ENCODE data around the gene KCNG4.
A peak's percentile ranks its signal among the peaks of the same experiment; 100 is the strongest.

Gene KCNG4, protein sequence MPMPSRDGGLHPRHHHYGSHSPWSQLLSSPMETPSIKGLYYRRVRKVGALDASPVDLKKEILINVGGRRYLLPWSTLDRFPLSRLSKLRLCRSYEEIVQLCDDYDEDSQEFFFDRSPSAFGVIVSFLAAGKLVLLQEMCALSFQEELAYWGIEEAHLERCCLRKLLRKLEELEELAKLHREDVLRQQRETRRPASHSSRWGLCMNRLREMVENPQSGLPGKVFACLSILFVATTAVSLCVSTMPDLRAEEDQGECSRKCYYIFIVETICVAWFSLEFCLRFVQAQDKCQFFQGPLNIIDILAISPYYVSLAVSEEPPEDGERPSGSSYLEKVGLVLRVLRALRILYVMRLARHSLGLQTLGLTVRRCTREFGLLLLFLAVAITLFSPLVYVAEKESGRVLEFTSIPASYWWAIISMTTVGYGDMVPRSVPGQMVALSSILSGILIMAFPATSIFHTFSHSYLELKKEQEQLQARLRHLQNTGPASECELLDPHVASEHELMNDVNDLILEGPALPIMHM

DNA sequence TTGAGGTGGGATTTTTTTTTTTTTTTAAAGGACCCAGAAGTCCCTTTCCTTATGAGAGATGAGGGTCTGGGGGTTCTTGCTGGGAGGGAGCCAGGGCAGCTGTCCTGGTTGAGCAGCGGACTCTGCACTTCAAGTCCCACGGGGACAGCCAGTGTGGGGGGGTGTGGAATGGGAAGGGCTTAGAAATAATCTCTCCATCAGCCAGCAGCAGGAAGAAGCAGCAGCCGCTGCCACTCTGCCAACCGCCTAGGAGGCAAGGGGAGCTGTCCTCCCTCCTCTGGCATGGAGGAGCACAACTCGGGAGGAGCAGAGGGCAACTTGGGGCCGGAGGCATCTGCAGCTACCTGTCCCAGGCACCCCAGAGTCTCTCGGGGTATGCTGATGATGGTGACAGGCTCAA, at the start of gene KCNG4:
Gene KCNG4 (minus strand): TSS at position 104 of the 400 bp plus-strand sequence. CDS start 2,527 bp downstream, outside the sequence.
- DNase-seq, result peak; percentile 48

DNA sequence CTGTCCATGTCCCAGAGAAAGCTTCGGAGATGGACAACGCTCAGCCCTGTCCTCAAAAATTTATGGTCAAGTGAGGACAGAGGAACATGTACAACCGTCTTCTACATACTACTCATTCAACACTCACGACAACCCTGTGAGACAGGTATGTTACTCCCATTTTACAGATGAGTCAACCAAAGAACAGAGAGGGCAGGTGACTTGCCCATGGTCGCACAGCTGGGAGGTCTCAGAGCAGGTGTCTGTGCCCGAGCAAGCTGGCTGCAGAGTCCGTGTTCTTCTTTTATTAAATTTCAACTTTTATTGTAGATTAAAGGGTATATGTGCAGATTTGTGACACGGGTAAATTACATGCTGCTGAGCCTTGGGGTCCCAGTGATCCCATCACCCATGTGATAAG, 49.1 kb upstream of the KCNG4 start:
- no peak for DNase-seq

DNA sequence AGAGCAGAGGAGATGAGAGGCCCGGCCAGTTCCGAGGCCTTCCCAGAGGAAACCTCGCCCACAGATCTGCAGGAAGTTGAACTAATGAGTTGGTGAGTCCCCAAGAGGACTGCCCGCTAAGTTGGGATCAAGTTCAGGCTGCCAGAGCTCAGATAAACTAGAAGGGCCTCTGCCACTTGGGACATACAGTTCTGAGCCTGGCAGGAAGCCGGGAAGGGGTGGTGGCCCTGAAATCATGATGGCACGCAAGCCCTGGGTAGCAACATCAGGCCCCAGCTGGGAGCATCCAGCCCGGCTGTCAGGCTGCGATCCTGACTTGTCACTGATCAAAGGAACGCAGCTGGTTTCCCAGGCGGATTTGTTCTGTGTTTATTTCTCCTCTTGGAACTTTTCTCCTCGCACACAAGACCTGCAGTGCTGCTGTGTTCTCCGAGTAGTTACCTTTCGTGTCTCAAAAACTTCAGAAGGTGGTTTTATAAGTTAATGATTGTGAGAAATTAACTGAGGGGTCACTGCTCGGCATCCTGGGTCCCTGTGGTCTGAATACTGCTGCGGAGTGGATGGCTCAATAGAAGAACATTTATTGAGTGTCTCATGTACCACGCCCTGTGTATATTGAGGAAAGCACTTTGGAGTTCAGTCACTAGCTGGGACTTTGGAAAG, 46.9 kb upstream of the KCNG4 start:
- peak; percentile 71 for DNase-seq

DNA sequence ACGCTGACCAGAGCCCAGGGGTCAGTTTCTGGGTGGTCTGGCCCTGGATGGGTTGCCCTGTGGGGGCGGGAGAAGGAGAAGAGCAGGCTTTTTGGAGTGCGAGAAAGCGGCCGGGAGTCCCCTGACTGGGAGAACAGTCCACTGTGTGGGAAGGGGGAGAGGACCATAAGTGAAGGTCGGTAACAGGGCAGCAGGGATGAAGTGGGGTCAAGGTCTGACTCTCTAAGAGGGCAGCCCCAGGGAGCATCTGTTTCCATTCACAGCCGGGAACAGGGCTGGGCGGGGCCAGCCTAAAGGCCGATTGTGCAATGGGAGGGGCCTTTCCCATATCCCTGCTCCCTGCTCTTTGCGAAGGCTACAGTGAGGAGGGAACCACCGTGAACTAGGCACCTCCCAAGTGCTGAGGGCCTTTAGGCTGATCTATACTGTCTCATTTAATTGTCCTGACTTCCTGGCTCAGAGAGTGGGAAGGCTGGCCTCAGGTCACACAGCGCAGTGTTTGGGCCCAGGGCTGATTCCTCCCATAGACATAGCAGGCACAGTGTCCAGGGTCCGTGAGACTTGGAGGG, 44.4 kb upstream of the KCNG4 start:
- peak; percentile 64 for DNase-seq

DNA sequence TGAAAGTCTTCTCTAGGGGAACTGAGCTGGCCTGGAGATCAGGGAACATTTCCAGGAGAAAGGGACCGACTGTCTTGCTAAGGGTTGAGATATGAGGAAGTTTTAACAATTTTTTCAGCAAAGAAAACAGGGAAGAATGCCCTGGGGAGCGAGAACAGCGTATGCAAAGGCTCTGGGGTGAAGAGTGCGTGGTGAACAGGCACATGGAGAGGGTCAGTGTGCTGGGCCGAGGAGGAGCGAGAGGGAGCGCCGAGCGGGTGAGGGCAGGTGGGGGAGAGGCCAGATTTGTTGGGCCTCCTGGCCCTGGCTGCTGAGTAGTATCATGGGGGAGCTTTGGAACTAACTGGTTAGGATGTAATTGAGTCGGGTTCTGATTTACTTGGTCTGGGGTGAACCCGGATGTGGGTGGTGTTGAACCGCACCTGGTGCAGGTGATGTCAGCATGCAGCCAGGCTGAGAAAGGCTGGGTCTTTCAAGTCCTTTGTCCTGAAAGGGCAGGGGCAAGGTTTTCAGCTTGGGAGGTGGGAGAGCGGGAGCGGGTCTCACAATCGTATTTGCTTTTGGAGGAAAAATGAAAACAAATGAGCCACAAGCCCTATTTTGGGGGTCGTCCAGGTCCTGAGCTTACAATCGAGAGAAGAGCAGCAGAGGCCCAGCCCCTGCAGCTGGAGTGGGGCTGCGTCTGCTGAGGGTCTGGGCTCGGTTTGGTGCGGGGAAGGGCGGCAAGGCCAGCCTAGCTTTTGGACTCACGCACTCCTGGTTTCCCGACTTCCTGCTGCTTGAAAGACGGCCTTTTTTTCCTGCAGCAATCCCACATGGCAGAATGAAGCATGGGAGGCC, 43.7 kb upstream of the KCNG4 start:
- no peak for DNase-seq

DNA sequence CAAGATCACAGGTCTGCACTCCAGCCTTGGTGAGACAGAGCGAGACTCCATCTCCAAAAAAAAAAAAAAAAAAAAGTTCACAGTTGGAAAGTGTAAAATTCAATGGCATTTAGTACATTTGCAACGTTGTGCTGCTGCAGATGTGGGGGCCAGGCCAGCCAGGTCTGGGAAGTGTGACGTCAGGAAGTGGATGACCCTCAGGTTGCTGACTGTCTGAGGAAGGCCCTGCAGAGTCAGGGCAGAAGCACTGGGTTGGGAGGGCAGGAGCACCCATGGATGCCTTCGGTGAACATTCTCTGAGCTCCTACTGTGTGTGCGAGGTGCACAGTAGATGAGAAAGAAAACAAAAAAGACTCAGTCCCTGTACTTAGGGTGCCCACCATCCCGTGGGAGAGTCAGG, 42.7 kb upstream of the KCNG4 start:
- no peak for DNase-seq

DNA sequence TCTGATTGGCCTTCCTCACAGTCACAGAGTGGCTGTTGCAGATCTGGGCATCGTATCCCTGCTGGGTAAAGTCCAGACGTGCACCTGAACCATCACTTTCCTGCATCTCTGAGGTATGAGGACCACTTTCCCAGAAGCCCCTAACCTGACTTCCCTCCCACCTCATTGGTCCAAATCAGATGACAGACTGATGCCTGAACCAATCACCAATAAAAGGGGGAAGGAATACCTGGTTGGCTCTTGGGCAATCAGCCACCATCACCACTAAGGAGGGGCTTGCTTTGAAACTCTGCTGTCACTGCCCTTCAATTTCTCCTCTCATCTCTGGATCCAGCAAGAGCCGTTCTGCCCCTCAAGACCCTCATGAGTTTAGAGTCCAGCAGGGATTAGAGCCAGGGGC, 41.3 kb upstream of the KCNG4 start:
- no peak for DNase-seq

DNA sequence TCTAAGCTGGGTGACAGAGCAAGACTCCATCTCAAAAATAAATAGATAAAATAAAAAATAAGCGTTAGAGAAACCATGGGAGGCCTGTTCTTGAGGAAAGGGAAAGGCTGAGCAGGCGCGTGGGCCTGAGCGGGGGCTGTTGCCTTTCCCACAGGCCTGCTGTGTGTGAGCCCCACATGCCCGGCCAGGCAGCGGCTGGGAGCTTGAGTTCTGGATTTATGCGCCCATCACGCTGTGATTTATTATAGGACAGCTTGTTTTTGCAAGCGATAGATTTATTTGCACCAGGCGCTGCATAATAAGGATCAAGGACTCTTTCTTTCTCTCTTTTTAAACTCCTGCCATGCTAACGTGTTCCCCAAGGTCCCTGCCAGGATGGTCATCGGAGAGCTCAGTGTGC, 40.1 kb upstream of the KCNG4 start:
- DNase-seq, result no peak

DNA sequence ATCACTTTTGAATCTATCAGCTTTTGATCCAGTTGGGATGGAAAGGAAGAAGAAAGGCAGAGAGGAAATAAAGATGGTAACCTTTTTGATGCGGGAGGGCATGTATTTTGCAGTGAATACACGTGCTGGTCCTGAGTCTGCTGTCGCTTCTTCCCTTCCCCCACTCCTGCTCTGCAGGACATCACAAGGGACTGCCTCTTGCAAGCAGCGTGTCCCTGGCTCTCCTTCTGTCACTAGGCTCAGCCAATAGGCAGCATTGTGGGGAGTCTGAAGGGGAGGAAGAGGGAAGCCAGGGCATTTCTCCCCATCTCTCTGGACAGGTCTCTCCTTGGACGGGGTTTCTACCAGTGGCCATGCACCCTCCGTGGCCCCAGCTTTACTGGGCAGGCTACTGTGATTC, 39.2 kb upstream of the KCNG4 start:
- no peak for DNase-seq

DNA sequence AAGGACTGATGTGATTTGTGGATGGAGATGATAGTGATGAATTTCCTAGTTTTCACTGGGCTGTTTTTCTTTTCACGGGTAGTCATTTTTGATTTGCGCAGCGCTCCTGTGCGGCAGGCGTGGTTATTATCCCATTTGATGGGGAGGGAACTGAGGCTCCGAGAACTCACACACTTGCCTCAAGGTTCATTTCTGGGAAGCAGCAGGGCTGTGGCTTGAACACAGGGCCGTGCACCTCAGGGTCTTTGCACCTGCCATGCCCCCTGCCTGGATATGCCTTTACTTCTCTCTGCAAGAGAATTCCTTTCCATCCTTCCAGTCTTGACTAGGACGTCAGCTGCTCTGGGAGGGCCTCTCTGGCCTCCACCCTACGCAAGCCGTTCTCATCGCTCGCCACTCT, 38.5 kb upstream of the KCNG4 start:
- DNase-seq, result no peak

DNA sequence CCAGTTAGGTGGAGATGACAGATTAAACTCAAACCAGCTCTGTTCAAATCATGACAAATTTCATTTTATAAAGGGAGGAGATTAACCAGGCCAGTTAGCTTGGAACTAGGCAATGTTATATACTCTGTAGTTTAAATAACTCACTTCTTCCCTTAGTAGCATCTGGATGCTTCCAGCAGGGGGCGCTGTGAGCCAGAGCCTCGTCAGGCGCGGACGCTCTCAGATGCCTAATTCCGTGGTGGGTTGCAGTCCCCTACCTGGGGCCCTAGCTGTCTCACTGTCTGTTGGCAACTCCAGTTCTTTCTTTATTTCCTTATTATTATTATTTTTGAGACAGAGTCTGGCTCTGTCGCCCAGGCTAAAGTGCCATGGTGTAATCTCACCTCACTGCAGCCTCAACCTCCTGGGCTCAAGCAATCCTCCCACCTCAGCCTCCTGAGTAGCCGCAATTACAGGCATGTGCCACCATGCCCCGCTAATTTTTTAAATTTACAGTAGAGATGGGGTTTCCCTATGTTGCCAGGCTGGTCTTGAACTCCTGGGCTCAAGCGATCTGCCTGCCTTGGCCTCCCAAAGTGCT, 37.5 kb upstream of the KCNG4 start:
- peak; percentile 64 for DNase-seq

DNA sequence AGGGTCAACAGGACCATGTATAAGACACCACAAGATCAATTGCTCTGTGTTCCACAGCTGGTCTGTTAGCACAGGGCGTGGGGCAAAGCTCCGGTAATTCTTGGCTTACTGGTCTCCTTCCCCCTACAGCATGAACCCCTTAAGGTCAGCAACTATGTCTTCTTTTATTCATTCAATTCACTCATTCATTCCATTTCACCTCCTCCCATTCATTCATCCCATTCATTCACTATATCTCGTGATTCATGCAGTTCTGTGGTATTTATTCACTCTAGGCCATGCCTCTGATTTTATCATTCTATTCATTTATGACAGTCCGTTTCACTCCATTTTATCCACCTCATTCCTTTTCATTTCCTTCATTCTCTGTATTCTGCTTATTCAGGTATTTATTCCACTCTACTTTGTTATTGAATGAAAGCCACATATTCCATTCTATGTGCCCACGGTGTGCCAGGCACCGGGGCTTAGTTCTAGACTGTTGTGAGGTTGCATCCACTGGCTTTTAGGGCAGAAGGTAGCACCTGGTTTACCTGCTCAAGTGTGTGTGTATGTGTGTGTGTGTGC, 35.9 kb upstream of the KCNG4 start:
- no peak for DNase-seq

DNA sequence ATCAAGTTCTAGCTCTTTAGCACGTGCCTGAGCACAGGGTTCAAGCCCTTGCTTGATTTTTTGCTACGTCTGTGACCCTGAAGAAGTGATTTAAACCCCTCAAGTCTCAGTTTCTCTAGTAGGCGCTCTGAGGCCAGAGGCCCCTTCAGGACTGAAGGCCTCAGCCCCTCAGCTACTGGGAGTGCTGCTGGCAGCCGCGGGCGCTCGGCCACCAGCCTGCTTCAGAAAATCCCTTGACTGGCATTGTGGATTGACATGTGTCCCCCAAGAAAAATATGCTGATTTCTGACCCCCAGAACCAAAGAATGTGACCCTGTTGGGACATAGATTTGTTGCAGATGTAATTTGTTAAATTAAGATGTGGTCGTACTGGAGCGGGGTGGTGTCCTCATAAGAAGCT, 34.7 kb upstream of the KCNG4 start:
- no peak for DNase-seq

DNA sequence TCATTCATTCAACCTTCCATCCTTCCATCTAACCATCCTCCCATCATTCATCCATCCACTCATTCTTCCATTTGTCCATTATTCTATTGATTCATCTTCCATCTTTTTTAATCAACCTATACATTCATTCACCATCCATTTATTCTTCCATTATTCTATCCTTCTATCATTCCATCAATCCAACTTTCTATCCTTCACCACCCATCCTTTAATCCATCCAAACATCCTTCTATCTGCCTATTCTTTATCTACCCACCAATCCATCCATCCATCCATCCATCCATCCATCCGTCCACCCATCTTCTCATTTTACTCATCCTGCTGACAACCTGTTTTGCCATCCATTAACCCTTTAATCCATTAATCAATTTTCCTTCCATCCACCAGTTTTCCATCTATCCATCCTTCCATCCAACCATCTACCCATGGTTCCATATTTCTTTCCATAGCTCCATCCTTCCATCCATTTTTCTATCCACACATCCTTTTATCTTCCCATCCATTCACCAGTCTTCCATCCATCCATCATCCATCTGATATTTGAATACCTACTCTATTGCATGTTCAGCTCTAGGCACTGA, 33.0 kb upstream of the KCNG4 start:
- no peak for DNase-seq

DNA sequence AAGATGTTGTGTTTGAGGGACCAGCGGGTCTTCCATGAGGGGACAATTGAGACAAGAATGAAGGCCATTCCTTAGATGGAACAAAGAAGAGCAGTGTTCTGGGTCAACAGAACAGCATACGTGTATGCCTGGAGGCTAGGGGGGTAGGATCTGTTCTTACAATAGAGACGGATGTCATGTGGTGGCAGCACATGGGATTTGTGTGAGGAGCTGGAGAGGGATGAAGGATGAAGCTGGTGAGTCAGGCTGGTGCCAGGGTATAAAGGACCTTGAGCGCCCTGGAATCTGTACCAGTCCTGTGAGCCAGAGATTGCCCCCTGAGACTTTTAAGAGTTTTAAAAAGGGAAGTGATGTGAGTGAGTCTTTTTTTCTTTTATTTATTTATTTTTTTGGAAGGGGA, 32.1 kb upstream of the KCNG4 start:
- DNase-seq, result no peak

DNA sequence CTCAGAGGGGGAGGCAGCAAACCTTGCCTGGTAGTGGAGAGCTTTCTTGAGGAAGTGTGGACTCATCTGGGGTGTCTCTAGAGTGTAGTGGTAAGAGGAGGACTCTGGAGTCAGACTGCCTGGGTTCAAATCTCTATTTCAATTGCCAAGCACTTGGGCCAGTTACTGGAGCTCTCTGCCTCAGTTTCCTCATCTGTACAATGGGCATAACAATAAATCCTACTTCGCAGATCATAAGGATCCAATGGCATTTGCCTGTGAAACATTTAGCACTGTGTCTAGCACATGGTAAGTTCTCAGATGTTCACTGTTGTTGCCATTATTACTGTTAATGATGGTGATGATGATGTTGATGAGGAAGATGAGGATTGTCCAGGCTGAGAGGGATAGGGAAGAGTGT, 31.2 kb upstream of the KCNG4 start:
- DNase-seq, result no peak

DNA sequence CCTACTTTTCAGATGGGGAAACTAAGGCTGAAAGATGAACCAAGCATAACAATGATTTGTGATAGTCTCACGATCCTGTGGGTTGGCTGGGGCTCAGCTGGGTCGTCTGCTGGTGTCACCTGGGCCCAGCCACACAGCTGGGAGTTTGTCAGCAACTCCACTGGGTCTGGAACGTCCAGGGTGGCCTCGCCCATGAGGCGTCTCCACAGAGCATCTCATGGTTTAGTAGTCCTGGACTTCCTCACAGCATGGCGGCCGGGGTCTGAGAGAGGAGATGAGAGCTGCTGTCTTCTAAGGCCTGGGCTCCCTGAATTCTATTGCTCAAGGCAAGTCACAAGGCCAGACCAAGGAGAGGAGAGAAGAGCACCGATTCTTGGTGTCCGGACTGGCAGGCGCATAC, 30.7 kb upstream of the KCNG4 start:
- no peak for DNase-seq

DNA sequence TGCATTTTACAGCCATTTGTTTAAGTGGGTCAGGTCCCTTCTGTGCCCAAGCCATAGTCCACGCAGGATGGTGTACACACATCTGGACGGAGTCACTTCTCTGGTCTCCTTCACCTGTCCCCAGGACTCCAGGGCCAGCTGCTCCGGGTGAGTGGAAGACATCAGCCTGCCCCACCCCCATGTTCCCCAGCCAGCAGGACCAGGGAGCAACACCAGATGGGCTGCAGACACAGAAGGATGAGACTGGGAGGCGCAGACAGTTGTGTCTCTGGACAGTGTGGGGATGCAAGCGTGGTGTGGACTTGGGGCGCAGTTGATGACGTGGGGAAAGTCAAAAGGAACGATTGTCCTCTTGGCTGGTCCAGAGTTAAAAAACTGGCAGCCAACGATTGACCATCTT, 30.3 kb upstream of the KCNG4 start:
- no peak for DNase-seq

DNA sequence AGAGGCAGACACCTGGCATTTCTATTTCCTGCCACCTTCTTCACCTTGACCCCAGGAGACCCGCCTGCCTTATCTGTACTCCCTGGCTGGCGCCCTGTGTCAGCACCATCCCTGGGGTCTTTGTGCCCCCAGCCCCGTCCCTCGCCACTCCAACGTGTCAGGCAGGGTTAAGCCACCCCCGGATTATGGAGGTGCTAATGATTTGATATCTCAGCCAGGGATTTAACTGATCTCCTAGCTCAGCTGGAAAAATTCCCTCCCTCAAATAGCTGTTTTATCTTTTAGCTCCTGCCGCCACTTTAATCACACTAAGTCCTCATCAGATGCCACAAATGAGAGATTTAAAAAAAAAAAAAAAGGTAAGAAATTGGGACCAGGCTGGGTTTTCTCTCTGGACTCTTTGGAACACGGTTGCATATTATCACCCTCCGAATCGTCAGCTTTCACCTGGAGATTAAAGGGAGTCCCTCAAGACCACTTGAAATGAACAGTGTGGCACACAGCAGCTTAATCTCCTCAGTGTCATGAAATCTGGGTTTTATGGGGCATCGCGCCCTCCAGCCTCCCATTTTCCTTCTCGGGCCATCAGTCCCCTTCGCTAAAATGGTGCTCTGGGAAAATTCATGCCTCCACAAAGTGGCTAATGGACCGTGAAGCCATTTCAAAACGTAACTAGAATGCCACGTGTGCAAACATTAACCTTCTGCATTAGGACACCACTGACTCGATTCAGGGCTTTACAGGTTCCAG, 28.7 kb upstream of the KCNG4 start:
- DNase-seq, result no peak

DNA sequence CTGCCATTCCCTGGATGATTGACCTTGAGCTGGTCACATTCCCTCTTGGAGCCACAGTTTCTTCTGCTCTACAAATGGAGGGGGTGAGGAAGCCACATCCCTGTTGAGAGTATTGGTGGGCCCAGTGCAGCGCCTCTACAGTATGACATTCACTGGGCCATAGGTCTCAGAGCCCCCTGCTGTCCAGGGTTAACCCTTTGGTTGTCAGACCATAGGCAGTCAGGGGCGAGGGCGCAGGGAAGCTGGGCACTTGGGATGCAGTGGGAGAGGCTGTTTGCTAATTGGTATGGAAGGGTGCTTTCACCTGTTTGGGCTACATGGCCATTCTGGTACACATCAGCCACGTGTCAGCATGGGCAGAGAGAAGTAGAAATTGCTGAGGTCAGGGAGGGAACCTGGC, 27.6 kb upstream of the KCNG4 start:
- DNase-seq, result no peak

DNA sequence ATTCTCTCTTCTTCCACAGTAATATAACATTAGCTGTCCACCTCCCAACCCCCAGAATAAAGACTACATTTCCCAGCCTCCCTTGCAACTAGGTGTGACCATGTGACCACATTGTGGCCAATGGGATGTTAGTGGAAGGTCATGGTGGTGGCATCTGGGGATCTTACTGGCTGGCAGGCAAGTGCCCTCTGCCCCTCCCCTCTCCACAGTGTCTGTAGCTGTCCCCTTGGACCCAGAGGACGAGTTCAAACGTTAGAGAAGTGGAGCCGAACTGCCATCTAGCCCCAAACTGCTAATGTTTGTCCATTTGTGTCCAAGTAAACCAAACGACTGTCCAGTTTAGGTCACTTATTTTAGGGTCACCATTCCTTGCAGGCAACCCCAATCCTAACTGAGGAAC, 26.6 kb upstream of the KCNG4 start:
- DNase-seq, result peak; percentile 53

Measured in right hindlimb (tissue), 1 donor.